Right ventricle myocardium superior (tissue), 1 donor: ENCODE data around the gene APIP. TPM values are rescaled to one million over a fixed set of nuclear protein-coding genes. Genes with fewer than 3 reads are reported as not detected.
A peak's percentile ranks its signal among the peaks of the same experiment; 100 is the strongest.
"Not testable (repeated sequence)": the region's sequence is repeated elsewhere in the genome, so short reads cannot be mapped to it uniquely, and the experiment has no call there.

Experiments
- ATAC-seq: fragments of 200-7000 bp; cut with Tn5 transposase; one replicate; pipeline ENCODE4 v1.9.1; 2020; ENCODE audit warnings: mild to moderate bottlenecking; ENCODE audit not compliant: poor library complexity
- DNase-seq: peaks from one replicate; pipeline ENCODE4 v3.0.0-alpha.2; 2020
- intact Hi-C: fragments of 100-400 bp; cut with DNase I; formaldehyde crosslinking; loops from one replicate; pipeline ENCODE4 v1.11.2; 2022
- total RNA-seq: library from RNA; stranded (reverse); fragmentation: NEBNext Ultra II Directional; extraction: Animal tissue kit (Norgen Biotek cat#: 25700); gene quantifications from one replicate; pipeline ENCODE4 v1.2.1, GENCODE V29; 2021
- donor health status: DM: no; HTN: yes; CAD: no; lungs with severe emphysema.

The APIP gene
- total RNA-seq, 1 donor from 2014 or later, result 22.7 TPM

- no peak for ATAC-seq
- DNase-seq, result no peak
- intact Hi-C loops, result no loop called here
Observed at GRCh38 chr11:34897171-34897870, 18.9 kb downstream of the APIP start.

- DNase-seq, intact Hi-C loops, ATAC-seq: not testable (repeated sequence)
Observed at GRCh38 chr11:34896191-34896590, 20.0 kb downstream of the APIP start.

GRCh38 chr11:34893416-34893815, 22.8 kb downstream of the APIP start:
- no peak for ATAC-seq
- intact Hi-C loops, result loop anchor here (5.0 kb wide), 1 partner anchor 381 kb away; the partner anchor contains the start of gene ELF5
- DNase-seq, result no peak

- intact Hi-C loops, result loop anchor here (2.0 to 5.0 kb wide), 2 partner anchors 305 to 379 kb away; partner anchors contain the start of gene ELF5
- DNase-seq, result no peak
- ATAC-seq, result no peak
Observed at GRCh38 chr11:34891611-34892010, 24.6 kb downstream of the APIP start.

GRCh38 chr11:34890812-34891211, 25.4 kb downstream of the APIP start:
- no peak for ATAC-seq
- no peak for DNase-seq
- intact Hi-C loops, result loop anchor here (2.0 to 5.0 kb wide), 2 partner anchors 304 to 379 kb away; partner anchors contain the start of gene ELF5

GRCh38 chr11:34890089-34890488, 26.1 kb downstream of the APIP start:
- no peak for ATAC-seq
- intact Hi-C loops, result loop anchor here (2.0 to 5.0 kb wide), 2 partner anchors 303 to 378 kb away; partner anchors contain the start of gene ELF5
- DNase-seq, result no peak

- intact Hi-C loops, result no loop called here
- ATAC-seq, result no peak
- DNase-seq, result no peak
Observed at GRCh38 chr11:34887260-34887659, 28.9 kb downstream of the APIP start.

- no peak for ATAC-seq
- intact Hi-C loops, result no loop called here
Observed at GRCh38 chr11:34886609-34887008, 29.6 kb downstream of the APIP start.

GRCh38 chr11:34881900-34882299, 34.3 kb downstream of the APIP start:
- DNase-seq (no peak), ATAC-seq (no peak)
- intact Hi-C loops, result no loop called here

More at GRCh38 chr11:34886609-34887008, 29.6 kb downstream of the APIP start:
- no peak for DNase-seq

- DNase-seq (no peak), ATAC-seq (no peak)
- intact Hi-C loops, result no loop called here
Observed at GRCh38 chr11:34877375-34877975, 38.7 kb downstream of the APIP start.

- intact Hi-C loops, result no loop called here
- DNase-seq (no peak), ATAC-seq (no peak)
Observed at GRCh38 chr11:34874202-34874601, 42.0 kb downstream of the APIP start.

- ATAC-seq (no peak), DNase-seq (no peak)
- intact Hi-C loops, result no loop called here
Observed at GRCh38 chr11:34870548-34871196, 45.5 kb downstream of the APIP start.

- intact Hi-C loops, result no loop called here
- ATAC-seq (no peak), DNase-seq (no peak)
Observed at GRCh38 chr11:34869425-34869824, 46.8 kb downstream of the APIP start.

GRCh38 chr11:34866375-34866774, 49.8 kb downstream of the APIP start:
- ATAC-seq (no peak), DNase-seq (no peak)
- intact Hi-C loops, result no loop called here

GRCh38 chr11:34865261-34865660, 50.9 kb downstream of the APIP start:
- no peak for DNase-seq
- intact Hi-C loops, result no loop called here
- no peak for ATAC-seq

GRCh38 chr11:34864424-34864823, 51.8 kb downstream of the APIP start:
- DNase-seq, result no peak
- intact Hi-C loops, result no loop called here
- ATAC-seq, result no peak

- ATAC-seq (no peak), DNase-seq (no peak)
- intact Hi-C loops, result no loop called here
Observed at GRCh38 chr11:34863048-34863447, 53.1 kb downstream of the APIP start.

GRCh38 chr11:34860518-34860917, 55.7 kb downstream of the APIP start:
- ATAC-seq (no peak), DNase-seq (no peak)
- intact Hi-C loops, result no loop called here

GRCh38 chr11:34860034-34860433, 56.1 kb downstream of the APIP start:
- no peak for DNase-seq
- intact Hi-C loops, result no loop called here
- no peak for ATAC-seq

GRCh38 chr11:34859496-34859895, 56.7 kb downstream of the APIP start:
- intact Hi-C loops, result no loop called here
- ATAC-seq (peak; percentile 22), DNase-seq (no peak)
